ENCODE results near the gene MARVELD1. TPM values are rescaled to one million over a fixed set of nuclear protein-coding genes. Genes with fewer than 3 reads are reported as not detected.
A peak's percentile ranks its signal among the peaks of the same experiment; 100 is the strongest.

Gene MARVELD1
- polyA plus RNA-seq, 2 of the 4 experiments (the other 2 are of a cell fraction), result 29.1 to 31.7 TPM

GRCh38 chr10:97738616-97739015 lies 25.1 kb downstream of the MARVELD1 start:
- H3K4me3 ChIP-seq, result no peak overlapping the region
- POLR2A ChIA-PET, result no interaction called here
- DNase-seq (ENCODE audit: low read depth in 1 of 2, low spot score in 1 of 2), result no peak
- no peak for FAIRE-seq
- H3K4me2 ChIP-seq, result peak overlapping the region; percentile 92
- H3K4me1 ChIP-seq, result peaks cover 9% of the 10 kb centered on the region; the same call in 2 of the 3 replicates
- CTCF ChIA-PET, result interaction anchor here (0.6 to 1.7 kb wide), 3 partner anchors 29 to 131 kb away, joined by 3 to 4 read pairs (median 4); no protein-coding TSS in a partner anchor
- 96% methylated on average over 4 of the region's 4 CpGs for WGBS (ENCODE audit: missing lambda C conversion rate)
- no peaks in the 10 kb centered on the region for H3K9me3 ChIP-seq
- no peak for ATAC-seq
- TF ChIP-seq PHF8 (IDR thresholded peaks at IDR 0.05; ENCODE audit: borderline replicate concordance, low read depth) (no peak), SREBF2 (IDR thresholded peaks at IDR 0.05) (no peak), FOXS1 (CRISPR knock-in tag; IDR thresholded peaks at IDR 0.05) (no peak), FOSL2 (IDR thresholded peaks at IDR 0.05) (no peak), FOSL2 (CRISPR knock-in tag; IDR thresholded peaks at IDR 0.05) (no peak), ZC3H11A (IDR thresholded peaks at IDR 0.05) (no peak), ATOH8 (CRISPR knock-in tag; IDR thresholded peaks at IDR 0.05; ENCODE audit: low read depth) (no peak), RCOR1 (IDR thresholded peaks at IDR 0.05; ENCODE audit: low read depth, low read length) (no peak), REST (IDR thresholded peaks at IDR 0.05) (no peak), KDM1A (IDR thresholded peaks at IDR 0.05; ENCODE audit: low read depth) (no peak), TFCP2L1 (CRISPR knock-in tag; IDR thresholded peaks at IDR 0.05) (no peak), POLR2AphosphoS2 (conservative IDR thresholded peaks at IDR 0.05; ENCODE audit: low read length) (no peak), ESRRA (IDR thresholded peaks at IDR 0.05; ENCODE audit: borderline replicate concordance, low read length) (no peak), ZFP36 (IDR thresholded peaks at IDR 0.05; ENCODE audit: borderline replicate concordance, partially characterized antibody) (no peak), HDAC2 (IDR thresholded peaks at IDR 0.05) (no peak), SMC3 (IDR thresholded peaks at IDR 0.05) (no peak), MAFK (IDR thresholded peaks at IDR 0.05; ENCODE audit: partially characterized antibody) (no peak), EHF (CRISPR knock-in tag; IDR thresholded peaks at IDR 0.05) (no peak), KDM5A (IDR thresholded peaks at IDR 0.05) (no peak)
- TF ChIP-seq, protein P1, sequence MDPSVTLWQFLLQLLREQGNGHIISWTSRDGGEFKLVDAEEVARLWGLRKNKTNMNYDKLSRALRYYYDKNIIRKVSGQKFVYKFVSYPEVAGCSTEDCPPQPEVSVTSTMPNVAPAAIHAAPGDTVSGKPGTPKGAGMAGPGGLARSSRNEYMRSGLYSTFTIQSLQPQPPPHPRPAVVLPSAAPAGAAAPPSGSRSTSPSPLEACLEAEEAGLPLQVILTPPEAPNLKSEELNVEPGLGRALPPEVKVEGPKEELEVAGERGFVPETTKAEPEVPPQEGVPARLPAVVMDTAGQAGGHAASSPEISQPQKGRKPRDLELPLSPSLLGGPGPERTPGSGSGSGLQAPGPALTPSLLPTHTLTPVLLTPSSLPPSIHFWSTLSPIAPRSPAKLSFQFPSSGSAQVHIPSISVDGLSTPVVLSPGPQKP (IDR thresholded peaks at IDR 0.05; ENCODE audit: low read depth, low read length), result no peak
- TF ChIP-seq, protein P2, sequence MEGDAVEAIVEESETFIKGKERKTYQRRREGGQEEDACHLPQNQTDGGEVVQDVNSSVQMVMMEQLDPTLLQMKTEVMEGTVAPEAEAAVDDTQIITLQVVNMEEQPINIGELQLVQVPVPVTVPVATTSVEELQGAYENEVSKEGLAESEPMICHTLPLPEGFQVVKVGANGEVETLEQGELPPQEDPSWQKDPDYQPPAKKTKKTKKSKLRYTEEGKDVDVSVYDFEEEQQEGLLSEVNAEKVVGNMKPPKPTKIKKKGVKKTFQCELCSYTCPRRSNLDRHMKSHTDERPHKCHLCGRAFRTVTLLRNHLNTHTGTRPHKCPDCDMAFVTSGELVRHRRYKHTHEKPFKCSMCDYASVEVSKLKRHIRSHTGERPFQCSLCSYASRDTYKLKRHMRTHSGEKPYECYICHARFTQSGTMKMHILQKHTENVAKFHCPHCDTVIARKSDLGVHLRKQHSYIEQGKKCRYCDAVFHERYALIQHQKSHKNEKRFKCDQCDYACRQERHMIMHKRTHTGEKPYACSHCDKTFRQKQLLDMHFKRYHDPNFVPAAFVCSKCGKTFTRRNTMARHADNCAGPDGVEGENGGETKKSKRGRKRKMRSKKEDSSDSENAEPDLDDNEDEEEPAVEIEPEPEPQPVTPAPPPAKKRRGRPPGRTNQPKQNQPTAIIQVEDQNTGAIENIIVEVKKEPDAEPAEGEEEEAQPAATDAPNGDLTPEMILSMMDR (IDR thresholded peaks at IDR 0.05), result no peak
- H3K27ac ChIP-seq, result no peak overlapping the region

GRCh38 chr10:97740613-97741012 lies 27.1 kb downstream of the MARVELD1 start:
- CTCF ChIA-PET, result interaction anchor here (1.0 to 1.7 kb wide), 5 partner anchors 9 to 64 kb away, joined by 3 to 7 read pairs (median 3); no protein-coding TSS in a partner anchor
- no peak for FAIRE-seq

More at GRCh38 chr10:97740613-97741012, 27.1 kb downstream of the MARVELD1 start:
- H3K27ac ChIP-seq, result no peak overlapping the region
- POLR2A ChIA-PET, result no interaction called here
- ATAC-seq (no peak), DNase-seq (ENCODE audit: low read depth in 1 of 2, low spot score in 1 of 2) (no peak)
- no peaks in the 10 kb centered on the region for H3K9me3 ChIP-seq
- H3K4me1 ChIP-seq, result peaks cover 9% of the 10 kb centered on the region; the same call in 2 of the 3 replicates
- no peak overlapping the region for H3K4me3 ChIP-seq
- 96% methylated on average over 2 of the region's 2 CpGs for WGBS (ENCODE audit: missing lambda C conversion rate)
- TF ChIP-seq KDM5A (IDR thresholded peaks at IDR 0.05), result no peak
- TF ChIP-seq, protein P3, sequence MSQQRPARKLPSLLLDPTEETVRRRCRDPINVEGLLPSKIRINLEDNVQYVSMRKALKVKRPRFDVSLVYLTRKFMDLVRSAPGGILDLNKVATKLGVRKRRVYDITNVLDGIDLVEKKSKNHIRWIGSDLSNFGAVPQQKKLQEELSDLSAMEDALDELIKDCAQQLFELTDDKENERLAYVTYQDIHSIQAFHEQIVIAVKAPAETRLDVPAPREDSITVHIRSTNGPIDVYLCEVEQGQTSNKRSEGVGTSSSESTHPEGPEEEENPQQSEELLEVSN (IDR thresholded peaks at IDR 0.05; ENCODE audit: borderline replicate concordance, low read depth), result no peak
- H3K4me2 ChIP-seq, result no peak overlapping the region
